DOHH2 (cell line): Measurements from ENCODE around the gene BABAM2.

Source experiments
- H3F3A ChIP-seq: fragments of 200-600 bp; sonication (generic), shearing (Covaris generic); 2 replicates; pipeline ENCODE4 v1.6.0; 2016; ENCODE audit warnings: antibody characterized with exemption, mild to moderate bottlenecking; ENCODE audit not compliant: control insufficient read depth, insufficient read depth
- H3K27ac ChIP-seq: fragments of 200-600 bp; sonication (generic); 2 replicates; pipeline ENCODE4 v1.5.1; 2014; ENCODE audit warnings: low read depth, mild to moderate bottlenecking, low read length, moderate library complexity
- H3K27me3 ChIP-seq: fragments of 200-600 bp; sonication (generic); 2 replicates; pipeline ENCODE4 v1.6.1; 2014; ENCODE audit warnings: mild to moderate bottlenecking, low read length, mixed read lengths; ENCODE audit not compliant: control insufficient read depth
- H3K36me3 ChIP-seq: fragments of 200-600 bp; sonication (generic); 2 replicates; pipeline ENCODE4 v1.6.1; 2014; ENCODE audit warnings: mild to moderate bottlenecking, low read length, moderate library complexity, mixed read lengths; ENCODE audit not compliant: control insufficient read depth
- H3K4me1 ChIP-seq: fragments of 200-600 bp; sonication (generic); 2 replicates; pipeline ENCODE4 v1.6.1; 2014; ENCODE audit warnings: mild to moderate bottlenecking, low read length, mixed read lengths; ENCODE audit not compliant: control insufficient read depth
- H3K4me2 ChIP-seq: fragments of 200-600 bp; sonication (generic); 2 replicates; pipeline ENCODE4 v1.6.0; 2014; ENCODE audit warnings: mild to moderate bottlenecking, low read length, moderate library complexity
- H3K4me3 ChIP-seq: fragments of 200-600 bp; sonication (generic); 2 replicates; pipeline ENCODE4 v1.5.1; 2014; ENCODE audit warnings: mild to moderate bottlenecking, low read length, mixed read lengths
- H3K79me2 ChIP-seq: fragments of 200-600 bp; sonication (generic); 2 replicates; pipeline ENCODE4 v1.6.1; 2014; ENCODE audit warnings: mild to moderate bottlenecking, low read length, mixed read lengths; ENCODE audit not compliant: control insufficient read depth
- H3K9me2 ChIP-seq: fragments of 200-600 bp; sonication (generic); replicated peaks from 2 replicates; pipeline ENCODE4 v1.6.1; 2014; ENCODE audit warnings: mild to moderate bottlenecking, low read length, mixed read lengths; ENCODE audit not compliant: control insufficient read depth
- H3K9me3 ChIP-seq: fragments of 200-600 bp; sonication (generic); 2 replicates; pipeline ENCODE4 v1.6.1; 2014; ENCODE audit warnings: antibody characterized with exemption, low read length, mixed read lengths; ENCODE audit not compliant: control insufficient read depth, insufficient read depth
- H4K20me1 ChIP-seq: fragments of 200-600 bp; sonication (generic); 2 replicates; pipeline ENCODE4 v1.6.0; 2014; ENCODE audit warnings: low read depth, mild to moderate bottlenecking, antibody characterized with exemption, low read length, moderate library complexity; ENCODE audit not compliant: control insufficient read depth, insufficient read depth
- EZH2phosphoT487 ChIP-seq: fragments of 200-600 bp; sonication (generic); IDR thresholded peaks from 2 replicates; pipeline ENCODE4 v1.6.1; 2017; ENCODE audit warnings: borderline replicate concordance, mild to moderate bottlenecking, antibody characterized with exemption, low read length, moderate library complexity, mixed read lengths
- TF ChIP-seq, protein P1 (sequence below): fragments of 200-600 bp; sonication (generic); IDR thresholded peaks from one replicate; pipeline ENCODE4 v1.5.1; 2014; ENCODE audit warnings: antibody characterized with exemption, mild to moderate bottlenecking, low read depth, low read length; ENCODE audit not compliant: poor library complexity, severe bottlenecking

Gene BABAM2

GRCh38 chr2:28153851-28154250 lies 263.3 kb downstream of the BABAM2 start:
- no peaks in the 10 kb centered on the region for H3F3A ChIP-seq
- H3K9me3 ChIP-seq: peaks cover 11% of the 10 kb centered on the region; the same call in 1 of the 2 replicates
- no peaks in the 10 kb centered on the region for H3K27me3 ChIP-seq
- no peak overlapping the region for H3K27ac ChIP-seq
- TF ChIP-seq, protein P1, sequence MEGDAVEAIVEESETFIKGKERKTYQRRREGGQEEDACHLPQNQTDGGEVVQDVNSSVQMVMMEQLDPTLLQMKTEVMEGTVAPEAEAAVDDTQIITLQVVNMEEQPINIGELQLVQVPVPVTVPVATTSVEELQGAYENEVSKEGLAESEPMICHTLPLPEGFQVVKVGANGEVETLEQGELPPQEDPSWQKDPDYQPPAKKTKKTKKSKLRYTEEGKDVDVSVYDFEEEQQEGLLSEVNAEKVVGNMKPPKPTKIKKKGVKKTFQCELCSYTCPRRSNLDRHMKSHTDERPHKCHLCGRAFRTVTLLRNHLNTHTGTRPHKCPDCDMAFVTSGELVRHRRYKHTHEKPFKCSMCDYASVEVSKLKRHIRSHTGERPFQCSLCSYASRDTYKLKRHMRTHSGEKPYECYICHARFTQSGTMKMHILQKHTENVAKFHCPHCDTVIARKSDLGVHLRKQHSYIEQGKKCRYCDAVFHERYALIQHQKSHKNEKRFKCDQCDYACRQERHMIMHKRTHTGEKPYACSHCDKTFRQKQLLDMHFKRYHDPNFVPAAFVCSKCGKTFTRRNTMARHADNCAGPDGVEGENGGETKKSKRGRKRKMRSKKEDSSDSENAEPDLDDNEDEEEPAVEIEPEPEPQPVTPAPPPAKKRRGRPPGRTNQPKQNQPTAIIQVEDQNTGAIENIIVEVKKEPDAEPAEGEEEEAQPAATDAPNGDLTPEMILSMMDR: no peak
- TF ChIP-seq EZH2phosphoT487: no peak
- no peak overlapping the region for H3K4me3 ChIP-seq
- no peaks in the 10 kb centered on the region for H4K20me1 ChIP-seq
- no peak overlapping the region for H3K4me2 ChIP-seq
- no peaks in the 10 kb centered on the region for H3K79me2 ChIP-seq
- H3K4me1 ChIP-seq: no peaks in the 10 kb centered on the region
- H3K9me2 ChIP-seq: no peaks in the 10 kb centered on the region
- H3K36me3 ChIP-seq: no peaks in the 10 kb centered on the region

GRCh38 chr2:28155086-28155485 lies 264.6 kb downstream of the BABAM2 start:
- no peaks in the 10 kb centered on the region for H3K27me3 ChIP-seq
- H3F3A ChIP-seq: no peaks in the 10 kb centered on the region
- no peaks in the 10 kb centered on the region for H3K36me3 ChIP-seq
- no peaks in the 10 kb centered on the region for H3K4me1 ChIP-seq
- no peak overlapping the region for H3K4me3 ChIP-seq
- peaks cover 11% of the 10 kb centered on the region; the same call in 1 of the 2 replicates for H3K9me3 ChIP-seq
- no peak overlapping the region for H3K4me2 ChIP-seq
- H3K79me2 ChIP-seq: no peaks in the 10 kb centered on the region
- TF ChIP-seq, protein P1: no peak
- no peak for TF ChIP-seq EZH2phosphoT487
- H3K27ac ChIP-seq: no peak overlapping the region
- no peaks in the 10 kb centered on the region for H4K20me1 ChIP-seq
- no peaks in the 10 kb centered on the region for H3K9me2 ChIP-seq

DNA sequence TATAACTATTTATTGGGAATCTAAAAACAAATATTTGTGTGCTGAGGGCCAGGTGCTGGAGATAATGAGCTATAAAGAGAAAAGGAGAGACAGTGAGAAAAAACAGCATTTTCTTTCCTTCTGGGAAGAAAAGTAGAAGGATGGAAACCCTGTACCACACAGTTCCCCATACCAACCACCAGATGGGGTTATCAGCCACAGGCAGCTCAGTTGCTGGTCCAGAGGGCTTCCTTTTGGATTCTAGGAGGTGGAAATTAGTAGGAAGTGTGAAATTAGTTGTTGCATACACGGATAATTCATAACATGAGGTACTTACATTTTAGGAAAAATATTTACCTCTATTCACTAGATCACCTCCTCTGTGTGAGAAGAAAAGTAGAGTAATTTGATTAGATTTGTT lies 265.1 kb downstream of the BABAM2 start:
- TF ChIP-seq, protein P1: peak; percentile 70
- no peak for TF ChIP-seq EZH2phosphoT487

More for the DNA sequence above, 265.1 kb downstream of the BABAM2 start:
- Histone ChIP-seq H3F3A (no peaks in the 10 kb centered on the region), H3K9me2 (no peaks in the 10 kb centered on the region), H3K27me3 (no peaks in the 10 kb centered on the region), H3K4me3 (no peak overlapping the region), H3K27ac (no peak overlapping the region), H3K79me2 (no peaks in the 10 kb centered on the region), H3K4me2 (no peak overlapping the region), H4K20me1 (no peaks in the 10 kb centered on the region), H3K4me1 (no peaks in the 10 kb centered on the region), H3K36me3 (no peaks in the 10 kb centered on the region), H3K9me3 (peaks cover 11% of the 10 kb centered on the region; the same call in 1 of the 2 replicates)
